Neural progenitor cell (in vitro differentiated cells): ENCODE measurements around the gene AVEN.

Experiments used
- EZH2 ChIP-seq: fragments of 200-600 bp; sonication (generic); IDR thresholded peaks from 2 replicates; pipeline ENCODE4 v1.6.1; 2017; ENCODE audit warnings: antibody characterized with exemption, mild to moderate bottlenecking, moderate library complexity
- TF ChIP-seq, protein P1 (sequence below): fragments of 200-600 bp; sonication (generic); IDR thresholded peaks from 2 replicates; pipeline ENCODE4 v1.5.1; 2017; ENCODE audit warnings: antibody characterized with exemption, mild to moderate bottlenecking

DNA sequence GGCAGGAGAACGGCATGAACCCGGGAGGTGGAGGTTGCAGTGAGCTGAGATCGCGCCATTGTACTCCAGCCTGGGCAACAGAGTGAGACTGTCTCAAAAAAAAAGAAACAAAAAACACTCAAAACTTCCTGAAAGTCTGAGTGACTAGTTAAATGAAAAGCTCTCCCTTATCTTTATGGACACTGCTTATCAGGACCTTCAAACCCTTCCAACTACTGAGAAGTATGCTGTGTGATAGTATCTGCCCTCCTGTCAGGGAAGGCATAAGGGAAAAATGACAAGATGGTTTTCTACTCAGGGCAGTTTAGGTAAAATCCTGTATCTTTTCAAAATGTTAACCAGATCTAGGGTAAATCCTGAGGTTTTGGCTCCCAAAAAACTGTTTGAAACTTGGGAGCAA is 40.9 kb upstream of the AVEN start:
- no peak for TF ChIP-seq EZH2
- TF ChIP-seq, protein P1, sequence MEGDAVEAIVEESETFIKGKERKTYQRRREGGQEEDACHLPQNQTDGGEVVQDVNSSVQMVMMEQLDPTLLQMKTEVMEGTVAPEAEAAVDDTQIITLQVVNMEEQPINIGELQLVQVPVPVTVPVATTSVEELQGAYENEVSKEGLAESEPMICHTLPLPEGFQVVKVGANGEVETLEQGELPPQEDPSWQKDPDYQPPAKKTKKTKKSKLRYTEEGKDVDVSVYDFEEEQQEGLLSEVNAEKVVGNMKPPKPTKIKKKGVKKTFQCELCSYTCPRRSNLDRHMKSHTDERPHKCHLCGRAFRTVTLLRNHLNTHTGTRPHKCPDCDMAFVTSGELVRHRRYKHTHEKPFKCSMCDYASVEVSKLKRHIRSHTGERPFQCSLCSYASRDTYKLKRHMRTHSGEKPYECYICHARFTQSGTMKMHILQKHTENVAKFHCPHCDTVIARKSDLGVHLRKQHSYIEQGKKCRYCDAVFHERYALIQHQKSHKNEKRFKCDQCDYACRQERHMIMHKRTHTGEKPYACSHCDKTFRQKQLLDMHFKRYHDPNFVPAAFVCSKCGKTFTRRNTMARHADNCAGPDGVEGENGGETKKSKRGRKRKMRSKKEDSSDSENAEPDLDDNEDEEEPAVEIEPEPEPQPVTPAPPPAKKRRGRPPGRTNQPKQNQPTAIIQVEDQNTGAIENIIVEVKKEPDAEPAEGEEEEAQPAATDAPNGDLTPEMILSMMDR: no peak
